ENCODE data around the gene SUB1.
"Not testable (repeated sequence)": the region's sequence is repeated elsewhere in the genome, so short reads cannot be mapped to it uniquely, and the experiment has no call there.

The SUB1 gene

DNA sequence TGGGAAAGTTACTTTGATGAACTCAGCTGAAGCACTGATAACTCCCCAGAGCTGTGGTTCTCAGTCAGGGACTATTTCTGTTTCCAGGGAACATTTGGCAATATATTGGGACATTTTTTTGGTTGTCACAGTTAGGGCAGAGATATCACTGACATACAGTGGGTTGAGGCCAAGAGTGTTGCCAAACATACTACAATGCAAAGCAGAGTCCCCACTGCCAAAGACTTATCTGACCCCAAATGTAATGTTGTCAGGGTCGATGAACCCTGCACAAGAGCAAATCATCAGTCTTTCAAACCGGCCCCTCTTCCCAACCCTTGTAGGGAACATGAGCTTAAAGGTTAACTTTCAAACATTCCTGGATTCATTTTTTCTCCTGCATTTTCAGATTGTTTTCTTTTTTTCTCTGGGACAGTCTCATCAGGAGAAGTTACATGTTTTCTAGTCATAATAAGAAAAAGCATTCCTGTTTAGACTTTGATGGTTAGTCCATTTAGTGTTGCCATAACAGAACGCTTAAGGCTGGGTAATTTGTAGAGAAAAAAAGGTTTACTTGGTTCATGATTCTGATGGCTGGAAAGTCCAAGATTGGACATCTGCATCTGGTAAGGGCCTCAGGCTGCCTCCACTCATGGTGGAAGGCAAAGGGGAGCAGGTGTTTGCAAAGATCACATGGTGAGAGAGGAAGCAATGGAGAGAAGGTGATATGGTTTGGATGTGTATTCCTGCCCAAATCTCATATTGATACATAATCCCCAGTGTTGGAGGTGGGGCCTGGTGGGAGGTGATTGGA, 18.8 kb upstream of the SUB1 start:
- no peak for DNase-seq (ENCODE audit: low read depth)

DNA sequence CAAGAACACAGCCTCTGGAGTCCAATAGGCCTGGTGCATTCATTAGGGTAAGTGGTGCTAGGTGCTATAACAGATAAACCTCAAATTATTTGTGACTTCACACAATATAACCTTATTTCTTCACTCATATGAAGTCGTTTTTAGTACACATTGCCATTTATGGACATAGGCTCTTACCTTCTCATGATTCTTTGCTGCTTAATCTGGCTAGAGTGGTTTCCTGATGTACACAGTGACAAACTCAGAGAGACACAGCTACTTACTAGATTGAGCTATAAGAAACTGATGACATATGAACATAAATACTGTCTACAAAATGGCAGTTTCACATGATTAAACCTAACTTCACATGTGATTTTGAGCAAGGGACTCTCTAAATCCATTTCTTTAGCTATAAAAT, 14.2 kb upstream of the SUB1 start:
- no peak for DNase-seq (ENCODE audit: low read depth)

- no peak for DNase-seq (ENCODE audit: low read depth)
Measured at GRCh38 chr5:32572778-32573480, 12.4 kb upstream of the SUB1 start.

DNA sequence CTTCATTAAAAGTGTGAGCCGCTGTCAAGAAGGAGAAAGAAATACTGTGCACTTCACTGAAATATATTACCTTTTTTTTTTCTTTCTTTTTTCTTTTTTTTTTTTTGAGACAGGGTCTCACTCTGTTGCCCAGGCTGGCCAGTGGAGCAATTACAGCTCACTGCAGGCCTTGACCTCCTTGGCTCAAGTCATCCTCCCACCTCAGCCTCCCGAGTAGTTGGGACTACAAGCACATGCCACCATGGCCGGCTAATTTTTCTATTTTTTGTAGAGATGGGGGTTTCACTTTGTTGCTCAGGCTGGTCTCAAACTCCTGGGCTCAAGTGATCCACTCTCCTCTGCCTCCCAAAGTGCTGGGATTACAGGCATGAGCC, 11.9 kb upstream of the SUB1 start:
- DNase-seq (ENCODE audit: low read depth) = not testable (repeated sequence)

DNA sequence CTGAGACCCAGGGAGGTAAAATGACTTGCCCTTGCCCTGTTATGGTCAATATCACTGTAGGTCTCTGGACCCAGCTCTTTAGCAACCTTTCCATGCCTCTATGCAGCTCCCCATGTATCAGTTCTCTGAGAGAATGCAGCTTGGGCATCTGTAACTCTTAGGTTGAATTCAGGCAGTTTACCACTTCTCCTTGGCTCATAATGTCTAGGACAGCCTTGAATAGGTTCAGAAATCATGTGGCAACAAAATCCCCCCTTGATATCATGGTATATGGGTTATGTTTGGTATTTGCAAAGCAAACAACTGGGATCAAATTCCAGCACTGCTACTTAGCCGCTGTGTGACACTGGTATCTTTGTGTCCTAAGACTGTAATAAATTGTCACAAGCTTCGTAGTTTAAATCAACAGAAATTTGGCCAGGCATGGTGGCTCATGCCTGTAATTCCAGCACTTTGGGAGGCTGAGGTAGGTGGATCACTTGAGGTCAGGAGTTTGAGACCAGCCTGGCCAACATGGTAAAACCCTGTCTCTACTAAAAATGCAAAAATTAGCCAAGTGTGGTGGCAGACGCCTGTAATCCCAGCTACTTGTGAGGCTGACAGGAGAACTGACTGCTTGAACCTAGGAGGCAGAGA, 10.7 kb upstream of the SUB1 start:
- DNase-seq (ENCODE audit: low read depth) = no peak

- DNase-seq (ENCODE audit: low read depth) = no peak
Measured at GRCh38 chr5:32578363-32578762, 7.0 kb upstream of the SUB1 start.

GRCh38 chr5:32578764-32579163, 6.6 kb upstream of the SUB1 start:
- no peak for DNase-seq (ENCODE audit: low read depth)

- DNase-seq (ENCODE audit: low read depth) = no peak
Measured at GRCh38 chr5:32581010-32581785, 4.2 kb upstream of the SUB1 start.

GRCh38 chr5:32583582-32584232, 1.6 kb upstream of the SUB1 start:
- no peak for DNase-seq (ENCODE audit: low read depth)

- no peak for DNase-seq (ENCODE audit: low read depth)
Measured at GRCh38 chr5:32584646-32585045, 711 bp upstream of the SUB1 start.

DNA sequence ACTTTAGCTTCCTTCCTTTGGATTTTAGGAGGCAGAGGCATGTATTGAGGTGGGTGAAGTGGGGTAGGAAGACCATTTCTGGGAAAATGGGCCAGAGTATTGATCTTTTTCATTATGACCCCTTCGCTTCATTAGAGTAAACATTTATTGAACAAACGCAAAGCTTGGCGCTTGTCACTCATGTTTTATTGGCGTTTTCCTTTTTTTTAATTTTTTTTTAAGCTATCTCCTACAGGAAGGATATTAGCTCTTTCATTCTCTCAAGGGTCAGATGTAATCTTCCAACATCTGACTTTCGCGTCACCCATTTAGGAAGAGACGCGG, 273 bp upstream of the SUB1 start:
- DNase-seq (ENCODE audit: low read depth) = no peak

- no peak for DNase-seq (ENCODE audit: low read depth)
Measured at GRCh38 chr5:32586276-32586599, 881 bp downstream of the SUB1 start.

- DNase-seq (ENCODE audit: low read depth) = no peak
Measured at GRCh38 chr5:32587067-32587551, 1.8 kb downstream of the SUB1 start.

- DNase-seq (ENCODE audit: low read depth) = no peak
Measured at GRCh38 chr5:32589416-32589815, 4.1 kb downstream of the SUB1 start.

DNA sequence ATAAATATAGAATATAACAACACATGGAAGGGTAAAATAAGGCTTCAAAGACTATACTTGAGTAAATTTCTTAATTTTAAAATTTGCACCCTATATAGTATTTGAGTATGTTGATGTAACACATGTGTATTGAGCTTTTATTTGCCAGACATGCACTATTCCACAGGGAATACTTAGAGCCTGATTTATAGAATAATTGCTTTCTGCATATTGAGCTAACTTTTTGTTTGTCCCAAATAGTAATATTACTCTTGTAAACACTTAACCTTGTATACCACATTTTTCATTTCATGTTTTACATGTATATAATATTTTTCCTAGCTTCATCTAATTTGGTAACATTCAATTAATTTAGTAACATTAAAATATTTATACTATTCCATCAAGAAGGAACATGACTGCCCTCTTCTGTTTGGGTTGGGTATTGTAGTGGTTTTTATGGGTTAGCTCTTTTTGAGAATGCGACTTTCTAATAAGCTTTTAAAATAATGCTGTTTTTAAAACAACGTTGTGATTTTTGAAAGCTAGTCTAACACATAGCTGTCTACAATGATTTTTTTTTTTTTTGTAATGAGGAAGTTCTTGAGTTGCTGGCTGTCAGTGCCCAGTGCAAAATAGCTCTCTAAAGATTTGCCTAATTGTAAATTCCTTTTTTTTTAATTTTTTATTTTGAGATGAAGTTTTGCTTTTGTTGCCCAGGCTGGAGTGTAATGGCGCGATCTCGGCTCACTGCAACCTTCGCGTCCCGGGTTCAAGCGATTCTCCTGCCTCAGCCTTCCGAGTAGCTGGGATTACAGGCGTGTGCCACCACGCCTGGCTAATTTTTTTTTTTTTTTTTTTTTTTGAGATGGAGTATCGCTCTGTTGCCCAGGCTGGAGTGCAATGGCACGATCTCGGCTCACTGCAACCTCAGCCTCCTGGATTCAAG, 4.8 kb downstream of the SUB1 start:
- DNase-seq (ENCODE audit: low read depth) = peak; percentile 60

DNA sequence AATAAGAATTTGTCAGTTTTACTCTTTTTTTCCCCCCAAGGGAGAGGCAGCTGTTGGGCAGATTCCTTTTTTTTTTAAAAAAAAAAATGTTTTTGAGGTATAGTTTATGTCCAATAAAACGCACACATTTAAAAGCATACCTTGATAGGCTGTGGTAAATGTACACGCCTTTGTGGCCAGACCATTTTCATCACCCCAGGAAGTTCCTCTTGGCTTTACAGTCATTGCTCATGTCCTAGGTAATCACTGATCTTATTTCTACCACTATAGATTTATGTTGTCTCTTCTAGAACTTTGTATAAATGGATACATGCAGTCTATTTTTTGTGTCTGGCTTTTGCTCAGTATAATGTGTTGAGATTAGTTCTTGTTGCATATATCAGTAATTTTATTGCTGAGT, 9.8 kb downstream of the SUB1 start:
- no peak for DNase-seq (ENCODE audit: low read depth)

- DNase-seq (ENCODE audit: low read depth) = no peak
Measured at GRCh38 chr5:32597041-32597629, 11.8 kb downstream of the SUB1 start.

DNA sequence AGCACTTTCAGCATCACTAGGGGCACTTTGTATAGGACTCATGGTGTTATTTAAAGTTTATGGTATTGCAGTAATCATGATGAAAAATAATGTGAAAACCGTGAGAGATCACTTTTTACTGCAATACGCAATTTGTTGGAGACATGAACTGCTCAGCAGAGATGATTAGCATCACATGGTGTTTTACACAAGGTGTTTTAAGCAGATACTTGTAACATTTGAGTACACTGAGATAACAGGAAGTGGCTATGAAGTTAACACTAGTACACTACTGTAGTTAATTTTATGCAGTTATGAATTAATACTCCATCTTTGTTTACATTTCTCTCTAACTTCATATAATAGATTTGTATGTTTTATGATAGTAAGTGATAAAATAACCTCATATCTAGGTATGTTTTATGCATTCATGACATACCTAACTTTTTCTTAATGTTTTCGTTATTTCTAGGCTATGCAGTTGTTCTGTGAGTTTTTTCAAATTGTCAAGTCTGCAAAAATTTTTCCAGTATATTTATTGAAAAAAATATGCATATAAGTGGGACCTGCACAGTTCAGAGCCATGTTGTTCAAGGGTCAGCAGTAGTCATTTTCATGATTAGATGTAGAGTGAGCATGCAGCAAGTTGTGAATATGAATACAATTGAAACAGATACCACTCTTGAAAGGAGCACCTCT, 13.0 kb downstream of the SUB1 start:
- no peak for DNase-seq (ENCODE audit: low read depth)

GRCh38 chr5:32598997-32599549, 13.7 kb downstream of the SUB1 start:
- DNase-seq (ENCODE audit: low read depth) = no peak
